Ramos (cell line): Measurements from ENCODE around the gene CD177.
"Not testable (repeated sequence)": the region's sequence is repeated elsewhere in the genome, so short reads cannot be mapped to it uniquely, and the experiment has no call there.

ENCODE experiments used
- in situ Hi-C: fragments of 300-500 bp; cut with MboI; formaldehyde crosslinking; loops from one replicate; pipeline ENCODE4 v1.14.3; 2022; ENCODE audit warnings: low sequenced_read_pairs; ENCODE audit not compliant: unreplicated experiment

CD177 gene

DNA sequence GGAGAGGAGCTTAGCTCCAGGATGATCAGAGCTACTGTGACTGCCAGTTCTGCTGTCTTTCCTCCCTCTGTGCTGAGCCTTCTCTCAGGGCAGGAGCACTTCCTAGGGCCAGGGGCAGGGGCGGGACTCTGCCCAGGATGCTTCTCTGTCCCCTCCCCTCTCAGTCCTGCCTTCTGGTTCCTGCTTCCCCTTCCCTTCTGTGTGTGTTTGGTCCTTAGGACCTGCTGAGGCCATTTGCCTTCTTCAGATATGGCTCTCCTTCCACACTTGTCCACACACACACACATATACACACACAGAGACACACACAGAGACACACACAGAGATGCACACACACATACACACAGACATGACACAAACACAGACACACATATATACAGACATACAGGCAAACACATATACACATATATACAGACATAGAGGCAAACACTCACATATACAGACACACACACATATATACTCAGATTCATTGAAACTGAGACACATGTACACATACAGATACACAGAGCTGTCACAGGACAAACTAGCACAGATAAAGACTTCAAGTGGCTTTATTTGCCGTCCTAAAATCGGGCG lies 22.0 kb upstream of the CD177 start:
- in situ Hi-C loops, result no loop called here

DNA sequence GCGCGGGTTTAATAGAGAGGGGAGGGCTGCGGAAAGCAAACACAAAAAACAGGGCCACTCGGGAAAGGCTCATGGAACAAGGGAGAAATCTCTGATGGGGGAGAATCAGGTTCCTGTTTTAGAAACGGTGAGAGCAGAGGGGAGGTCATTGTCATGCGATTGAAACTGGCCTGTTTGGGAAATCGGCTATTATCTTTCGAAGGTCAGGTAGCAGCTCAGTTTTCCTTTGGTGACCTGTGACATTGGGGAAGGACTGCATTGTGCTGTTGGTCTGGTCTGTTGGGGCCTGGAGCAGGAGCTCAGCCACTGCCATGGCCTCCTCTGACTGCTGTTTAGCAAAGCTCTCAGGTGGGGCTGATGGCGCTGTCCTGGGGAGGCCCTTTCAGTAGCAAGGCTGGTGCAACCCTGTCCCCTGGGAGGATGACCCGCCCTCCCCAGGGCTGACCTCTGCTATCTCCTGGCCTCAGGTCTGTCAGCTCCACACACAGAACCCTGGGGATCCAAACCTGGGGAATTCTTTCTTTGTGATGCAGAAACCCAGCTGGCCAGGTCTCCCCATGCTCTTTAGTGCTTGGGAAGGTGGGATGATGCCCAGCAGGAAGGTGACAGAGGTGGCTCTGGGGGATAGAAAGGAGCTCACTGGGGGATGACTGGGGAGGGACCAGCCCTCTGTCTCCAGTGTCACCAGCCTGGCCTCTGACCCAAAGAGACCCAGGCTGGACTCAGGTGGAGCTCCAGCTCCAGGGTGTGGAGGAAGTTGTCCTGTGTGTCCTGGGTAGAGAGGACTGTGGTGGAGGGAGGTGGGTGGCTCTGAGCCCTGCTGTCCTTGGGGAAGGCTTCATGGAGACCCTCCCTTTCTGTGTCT lies 21.2 kb upstream of the CD177 start:
- in situ Hi-C loops, result no loop called here

DNA sequence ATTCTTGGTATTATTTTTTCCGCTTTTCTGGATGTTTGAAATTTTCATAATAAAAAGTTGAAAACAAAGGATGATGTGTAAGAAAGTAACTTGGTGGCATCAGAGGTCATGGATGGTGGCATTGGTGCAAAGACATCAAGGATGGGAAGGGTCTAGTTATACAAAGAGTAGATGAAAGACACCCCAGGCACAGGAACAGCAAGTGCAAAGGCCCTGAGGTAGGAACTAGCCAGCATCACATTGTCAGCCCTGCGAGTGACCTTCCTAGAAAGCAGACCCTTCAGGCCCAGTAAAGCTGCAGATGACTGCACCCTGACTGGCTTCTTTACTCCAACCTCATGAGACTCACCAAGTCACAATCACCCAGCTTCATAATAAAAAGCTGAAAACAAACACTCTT lies 17.0 kb upstream of the CD177 start:
- in situ Hi-C loops, result not testable (repeated sequence)

DNA sequence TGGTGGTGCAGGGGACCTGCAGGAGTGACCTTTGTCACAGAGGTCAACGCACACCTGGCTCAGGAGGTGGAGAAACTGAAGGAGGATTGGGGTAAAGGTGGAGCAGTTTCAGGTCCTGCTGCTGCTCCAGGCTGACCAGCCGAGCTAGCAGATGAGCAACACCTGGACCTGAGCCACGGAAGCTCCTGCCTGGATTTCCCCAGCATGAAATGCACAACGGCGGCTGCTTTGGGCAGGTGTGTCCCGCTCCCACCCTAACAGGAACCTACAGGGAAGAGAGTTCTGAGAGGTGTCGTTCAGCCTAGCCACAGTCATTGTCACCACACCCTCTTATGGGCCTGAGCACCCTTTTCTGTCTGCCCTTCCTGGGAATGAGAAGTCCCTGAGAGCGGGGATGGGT lies 15.7 kb upstream of the CD177 start:
- in situ Hi-C loops, result no loop called here

DNA sequence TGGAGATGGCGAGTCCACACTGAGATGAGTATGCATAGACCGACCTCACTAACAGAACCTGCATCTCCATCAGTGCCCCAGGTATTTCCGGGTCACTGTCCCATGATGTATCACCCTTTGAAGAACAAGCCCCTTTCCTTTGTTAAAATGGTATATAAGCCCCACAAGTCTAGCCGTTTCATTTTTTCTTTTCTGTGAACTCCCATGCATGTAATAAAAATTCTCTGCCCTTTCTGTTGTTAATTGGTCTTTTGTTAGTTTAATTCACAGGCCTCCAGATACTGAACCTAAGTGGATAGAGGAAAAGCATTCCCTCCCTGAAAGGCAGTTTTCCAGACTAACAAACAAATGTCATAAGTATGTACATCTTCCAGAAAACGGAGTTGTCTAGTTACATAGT lies 15.0 kb upstream of the CD177 start:
- in situ Hi-C loops, result no loop called here

DNA sequence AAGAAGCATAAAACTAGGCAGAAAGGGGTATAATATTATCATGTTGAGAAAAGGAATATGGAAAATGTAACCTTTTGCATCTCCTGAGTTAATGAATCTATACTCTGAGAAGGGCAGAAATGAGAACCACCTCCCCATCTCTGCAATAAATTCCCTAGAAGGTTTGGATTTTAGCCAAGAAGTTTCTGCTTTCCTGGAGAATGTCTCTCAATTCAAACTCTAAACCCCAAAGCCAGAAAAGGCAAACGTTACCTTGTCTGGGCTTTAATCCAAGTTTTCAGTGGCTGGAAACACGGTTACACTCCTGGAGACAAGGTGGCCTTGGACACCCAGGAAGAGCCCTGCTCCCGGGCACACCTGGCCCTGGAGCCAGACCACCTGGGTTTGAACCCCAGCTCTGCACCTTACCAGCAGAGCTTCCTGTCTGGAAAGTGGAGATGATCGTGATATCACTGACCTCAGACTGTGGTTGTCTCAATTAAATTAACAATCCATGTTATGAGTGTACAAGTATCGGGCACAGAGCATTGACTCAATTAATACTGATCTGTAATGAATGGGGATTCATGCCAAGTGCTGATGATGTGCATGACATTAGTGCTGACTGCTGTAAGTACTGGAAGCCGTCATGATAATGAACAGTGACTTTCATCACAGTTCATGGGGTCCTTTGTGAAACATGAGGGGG lies 14.1 kb upstream of the CD177 start:
- in situ Hi-C loops, result not testable (repeated sequence)

DNA sequence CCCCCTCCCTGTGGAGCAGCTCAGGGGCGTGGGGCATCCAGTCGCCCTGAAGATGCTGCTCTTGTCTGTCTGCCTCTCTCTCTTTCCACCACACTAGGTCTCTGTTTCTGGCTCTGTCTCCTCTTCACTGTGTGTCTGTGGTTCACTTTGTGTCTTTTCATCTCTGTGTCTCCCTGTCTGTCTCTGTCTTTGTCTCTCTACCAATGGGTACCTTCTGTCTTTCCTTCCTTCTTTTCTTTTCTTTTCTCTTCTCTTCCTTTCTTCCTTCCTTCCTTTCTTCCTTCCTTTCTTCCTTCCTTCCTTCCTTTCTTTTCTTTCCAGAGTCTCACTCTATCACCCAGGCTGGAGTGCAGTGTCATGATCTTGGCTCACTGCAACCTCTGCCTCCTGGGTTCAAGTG lies 13.4 kb upstream of the CD177 start:
- in situ Hi-C loops, result not testable (repeated sequence)

DNA sequence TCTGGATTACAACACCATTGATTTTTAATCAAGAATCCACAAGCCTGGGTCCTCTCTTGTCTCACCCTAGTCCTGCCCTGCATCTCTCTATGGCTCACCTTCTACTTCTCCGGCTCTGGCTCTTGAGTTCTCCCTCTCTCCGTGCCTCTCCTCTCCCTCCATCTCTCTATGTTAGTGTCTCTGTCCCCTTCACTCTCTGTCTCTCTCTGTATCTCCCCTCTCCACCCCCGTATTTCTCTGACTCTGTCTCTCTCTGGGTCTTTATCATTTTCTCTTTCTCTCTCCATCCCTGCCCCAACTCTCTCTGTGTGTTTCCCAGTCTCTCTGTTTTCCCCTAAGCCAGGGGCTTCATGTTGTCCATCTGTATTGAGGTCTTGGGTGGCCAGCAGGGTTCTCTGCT lies 12.4 kb upstream of the CD177 start:
- in situ Hi-C loops, result not testable (repeated sequence)

DNA sequence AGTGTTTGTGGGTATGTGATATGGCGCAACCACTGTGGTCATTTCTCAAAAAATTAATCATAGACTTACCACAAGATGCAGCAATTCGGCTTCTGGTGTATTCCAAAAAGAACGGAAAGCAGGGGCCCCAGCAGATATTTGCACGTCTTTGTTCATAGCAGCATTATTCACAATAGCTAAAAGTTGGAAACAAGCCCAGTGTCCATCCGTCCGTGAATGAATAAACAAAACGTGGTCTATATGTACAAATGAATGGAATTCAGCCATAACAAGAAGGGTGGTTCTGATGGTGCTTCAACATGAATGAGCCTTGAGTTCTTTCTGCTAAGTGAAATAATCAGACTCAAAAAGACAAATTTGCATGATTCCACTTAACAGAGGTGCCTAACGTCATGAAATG lies 11.4 kb upstream of the CD177 start:
- in situ Hi-C loops, result not testable (repeated sequence)

DNA sequence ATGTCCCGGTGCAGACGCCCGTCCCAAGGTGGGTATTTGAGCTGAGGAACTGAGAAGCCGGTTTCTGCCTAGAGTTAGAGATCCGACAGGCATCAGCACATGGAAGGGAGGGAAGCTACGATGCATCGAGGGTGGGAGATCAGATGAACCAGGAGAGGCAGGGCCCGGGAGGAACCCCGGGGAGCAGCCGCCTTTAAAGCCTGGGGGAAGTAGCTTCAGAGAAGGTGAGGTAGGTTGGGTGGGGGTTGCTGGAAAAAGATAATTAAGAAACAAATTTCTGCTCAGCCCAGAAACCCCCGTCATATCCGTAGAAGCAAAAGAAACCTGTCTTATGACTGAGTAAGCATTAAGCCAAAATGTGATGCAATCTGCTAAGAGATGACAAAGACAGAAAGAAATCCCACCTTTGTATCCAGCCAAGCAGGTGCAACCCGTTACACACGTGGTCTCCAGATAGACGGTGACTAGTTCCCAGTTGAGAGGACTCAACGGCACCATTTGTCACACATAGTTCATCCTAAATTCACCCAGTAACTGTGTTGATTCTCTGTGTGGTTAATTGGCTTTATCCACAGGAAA lies 9.1 kb upstream of the CD177 start:
- in situ Hi-C loops, result not testable (repeated sequence)

DNA sequence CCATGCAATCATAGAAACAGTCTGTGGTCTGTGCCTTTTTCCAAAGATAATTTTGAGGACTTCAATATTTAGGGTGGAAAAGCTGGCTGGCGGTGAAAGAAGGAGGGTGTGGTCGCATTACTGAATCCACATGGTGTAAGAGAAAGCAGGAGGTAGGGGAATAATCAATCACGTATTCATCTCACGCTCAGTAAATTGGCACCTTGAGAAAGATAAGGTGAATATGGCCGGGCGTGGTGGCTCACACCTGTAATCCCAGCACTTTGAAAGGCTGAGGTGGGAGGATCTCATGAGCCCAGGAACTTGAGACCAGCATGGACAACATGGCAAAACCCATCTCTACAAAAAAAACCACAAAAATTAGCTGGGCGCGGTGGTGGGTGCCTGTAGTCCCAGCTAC lies 3.7 kb upstream of the CD177 start:
- in situ Hi-C loops, result not testable (repeated sequence)

DNA sequence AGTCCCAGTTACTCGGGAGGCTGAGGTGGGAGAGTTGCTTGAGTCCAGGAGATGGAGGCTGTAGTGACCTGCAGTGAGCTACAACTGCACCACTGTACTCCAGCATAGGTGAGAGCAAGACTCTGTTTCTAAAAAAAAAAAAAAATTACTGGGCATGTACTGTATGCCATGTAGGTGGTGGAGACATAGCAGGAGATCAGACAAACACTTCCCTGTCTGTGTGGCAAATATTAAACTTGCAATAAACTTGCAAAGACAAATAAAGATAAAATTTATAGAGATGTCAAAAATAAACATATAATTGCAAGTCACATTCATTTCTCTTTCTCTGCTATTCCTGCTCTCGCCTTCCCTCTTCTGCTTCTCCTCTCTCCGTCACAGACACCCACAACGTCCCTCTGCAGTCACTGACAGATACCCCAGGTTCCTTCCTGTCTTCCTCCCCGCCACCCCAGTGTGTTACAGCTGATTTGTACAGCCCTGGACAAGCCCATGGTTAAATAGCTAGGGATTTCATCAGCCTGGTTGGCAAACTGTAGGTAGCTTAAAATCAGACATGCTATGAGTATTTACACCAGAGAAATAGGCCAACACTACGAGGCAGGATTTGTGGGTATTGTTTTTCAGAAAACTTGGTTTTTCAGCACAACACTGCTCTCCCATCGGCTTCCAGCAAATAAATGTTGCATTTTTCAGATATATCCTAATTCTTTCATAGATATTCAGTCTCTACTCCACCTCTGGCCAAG lies 1.3 kb upstream of the CD177 start:
- in situ Hi-C loops, result no loop called here

DNA sequence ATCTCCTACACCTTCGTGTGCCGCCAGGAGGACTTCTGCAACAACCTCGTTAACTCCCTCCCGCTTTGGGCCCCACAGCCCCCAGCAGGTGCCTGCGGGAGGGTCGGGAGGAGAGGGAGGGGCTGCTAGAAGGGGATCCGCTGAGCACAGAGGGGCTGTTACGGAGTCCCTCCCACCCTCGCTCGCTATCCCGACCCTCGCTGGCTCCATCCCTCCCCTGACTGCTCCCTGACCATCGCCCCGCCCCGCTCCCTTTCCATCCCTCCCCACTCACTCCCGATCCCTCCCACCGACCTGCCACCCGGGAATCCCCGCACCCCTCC lies 780 bp downstream of the CD177 start:
- in situ Hi-C loops, result no loop called here

DNA sequence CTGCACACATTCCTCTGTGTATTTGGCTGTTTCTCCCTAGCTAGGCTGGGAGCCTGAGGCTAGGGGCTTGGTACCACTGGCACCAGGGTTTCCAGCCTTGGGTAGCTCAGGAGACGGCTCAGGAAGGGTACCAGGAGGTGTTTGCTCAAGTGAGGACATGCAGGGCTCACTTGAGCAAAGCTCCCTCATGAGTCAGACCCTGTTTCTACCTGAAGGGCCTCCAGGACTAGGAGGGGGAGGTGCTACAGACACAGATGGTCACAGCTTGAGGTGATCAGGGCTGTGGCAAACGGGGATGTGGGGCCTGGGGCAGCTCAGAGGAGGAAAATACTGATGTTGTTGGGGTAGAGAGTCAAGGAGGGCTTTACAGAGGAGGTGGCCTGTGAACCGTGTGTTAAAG lies 3.3 kb downstream of the CD177 start:
- in situ Hi-C loops, result not testable (repeated sequence)

DNA sequence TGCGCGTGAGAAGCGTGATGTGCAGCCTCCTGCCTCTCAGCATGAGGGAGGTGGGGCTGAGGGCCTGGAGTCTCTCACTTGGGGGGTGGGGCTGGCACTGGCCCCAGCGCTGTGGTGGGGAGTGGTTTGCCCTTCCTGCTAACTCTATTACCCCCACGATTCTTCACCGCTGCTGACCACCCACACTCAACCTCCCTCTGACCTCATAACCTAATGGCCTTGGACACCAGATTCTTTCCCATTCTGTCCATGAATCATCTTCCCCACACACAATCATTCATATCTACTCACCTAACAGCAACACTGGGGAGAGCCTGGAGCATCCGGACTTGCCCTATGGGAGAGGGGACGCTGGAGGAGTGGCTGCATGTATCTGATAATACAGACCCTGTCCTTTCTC lies 8.7 kb downstream of the CD177 start:
- in situ Hi-C loops, result no loop called here

DNA sequence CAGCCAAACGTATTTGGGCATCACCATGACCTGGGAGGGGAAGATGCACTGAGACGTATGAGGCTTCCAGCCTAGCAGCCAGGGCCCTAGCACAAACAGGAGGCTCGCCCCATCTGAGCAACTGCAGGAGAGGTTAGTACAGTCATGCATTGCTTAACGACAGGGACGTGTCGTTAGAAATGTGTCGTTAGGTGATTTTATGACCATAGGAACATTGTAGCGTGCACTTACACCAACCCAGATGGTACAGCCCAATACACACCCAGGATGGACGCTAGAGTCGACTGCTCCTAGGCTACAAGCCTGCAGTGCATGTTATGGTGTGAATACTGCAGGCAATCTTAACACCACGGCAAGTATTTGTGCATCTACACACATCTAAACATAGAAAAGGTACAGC lies 9.3 kb downstream of the CD177 start:
- in situ Hi-C loops, result no loop called here

DNA sequence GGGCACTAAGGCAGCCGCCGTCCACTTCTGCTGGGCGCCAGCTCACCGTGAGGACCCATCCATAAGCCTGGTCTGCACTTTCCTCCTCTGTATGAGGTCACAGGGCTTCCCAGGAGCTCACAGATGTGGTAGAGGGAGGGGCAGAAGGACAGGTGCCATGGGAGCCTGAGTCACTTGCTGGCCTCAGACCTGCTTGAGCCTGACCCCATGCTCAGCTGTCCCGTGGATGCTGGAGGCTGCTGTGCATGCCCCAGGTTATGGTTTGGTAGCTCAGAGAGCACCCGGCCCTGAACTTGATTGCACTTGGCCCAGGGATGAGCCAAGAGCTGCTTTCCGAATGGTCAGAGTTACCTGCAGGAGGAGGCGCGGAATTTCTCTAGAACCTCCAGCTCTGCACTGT lies 12.2 kb downstream of the CD177 start:
- in situ Hi-C loops, result not testable (repeated sequence)

DNA sequence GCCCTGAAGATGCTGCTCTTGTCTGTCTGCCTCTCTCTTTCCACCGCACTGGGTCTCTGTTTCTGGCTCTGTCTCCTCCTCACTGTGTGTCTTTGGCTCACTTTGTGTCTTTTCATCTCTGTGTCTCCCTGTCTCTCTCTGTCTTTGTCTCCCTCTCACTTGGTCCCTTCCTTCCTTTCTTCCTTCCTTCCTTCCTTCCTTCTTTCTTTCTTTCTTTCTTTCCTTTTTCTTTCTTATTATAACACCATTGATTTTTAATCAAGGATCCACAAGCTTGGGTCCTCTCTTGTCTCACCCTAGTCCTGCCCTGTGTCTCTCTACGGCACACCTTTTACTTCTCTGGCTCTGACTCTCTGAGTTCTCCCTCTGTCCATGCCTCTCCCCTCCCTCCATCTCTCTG lies 14.3 kb downstream of the CD177 start:
- in situ Hi-C loops, result no loop called here

DNA sequence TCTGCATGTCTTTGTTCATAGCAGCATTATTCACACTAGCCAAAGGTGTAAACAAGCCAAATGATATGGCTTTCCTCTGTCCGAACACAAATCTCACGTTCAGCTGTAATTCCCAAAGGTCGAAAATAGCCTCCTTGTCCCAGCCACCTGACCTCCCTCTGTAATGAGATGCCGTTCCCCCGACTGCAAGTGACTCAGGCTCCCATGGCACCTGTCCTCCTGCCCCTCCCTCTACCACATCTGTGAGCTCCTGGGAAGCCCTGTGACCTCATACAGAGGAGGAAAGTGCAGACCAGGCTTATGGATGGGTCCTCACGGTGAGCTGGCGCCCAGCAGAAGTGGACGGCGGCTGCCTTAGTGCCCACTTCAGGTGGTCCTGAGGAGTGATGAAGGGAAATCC lies 15.4 kb downstream of the CD177 start:
- in situ Hi-C loops, result not testable (repeated sequence)

DNA sequence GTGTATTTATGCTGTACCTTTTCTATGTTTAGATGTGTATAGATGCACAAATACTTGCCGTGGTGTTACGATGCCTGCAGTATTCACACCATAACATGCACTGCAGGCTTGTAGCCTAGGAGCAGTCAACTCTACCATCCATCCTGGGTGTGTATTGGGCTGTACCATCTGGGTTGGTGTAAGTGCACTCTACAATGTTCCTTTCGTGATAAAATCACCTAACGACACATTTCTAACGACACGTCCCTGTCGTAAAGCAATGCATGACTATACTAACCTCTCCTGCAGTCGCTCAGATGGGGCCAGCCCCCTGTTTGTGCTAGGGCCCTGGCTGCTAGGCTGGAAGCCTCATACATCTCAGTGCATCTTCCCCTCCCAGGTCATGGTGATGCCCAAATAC lies 18.4 kb downstream of the CD177 start:
- in situ Hi-C loops, result no loop called here

DNA sequence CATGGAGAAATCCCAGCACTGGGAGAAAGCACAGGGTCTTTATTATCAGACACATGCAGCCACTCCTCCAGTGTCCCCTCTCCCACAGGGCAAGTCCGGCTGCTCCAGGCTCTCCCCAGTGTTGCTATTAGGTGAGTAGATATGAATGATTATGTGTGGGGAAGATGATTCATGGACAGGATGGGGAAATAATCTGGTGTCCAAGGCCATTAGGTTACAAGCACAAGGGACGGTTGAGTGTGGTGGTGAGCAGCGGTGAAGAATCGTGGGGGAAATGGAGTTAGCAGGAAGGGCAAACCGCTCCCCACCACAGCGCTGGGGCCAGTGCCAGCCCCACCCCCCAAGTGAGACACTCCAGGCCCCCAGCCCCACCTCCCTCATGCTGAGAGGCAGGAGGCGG lies 19.0 kb downstream of the CD177 start:
- in situ Hi-C loops, result no loop called here
